IPS-15b (cell line): ENCODE results near the gene SPATA18.

ENCODE experiments used
- H3K27me3 ChIP-seq: one replicate; pipeline ENCODE4 v1.6.1; 2013; ENCODE audit warnings: low read length; ENCODE audit not compliant: control insufficient read depth, insufficient read depth
- H3K36me3 ChIP-seq: one replicate; pipeline ENCODE4 v1.6.1; 2013; ENCODE audit warnings: low read length; ENCODE audit not compliant: control insufficient read depth, insufficient read depth
- H3K4me1 ChIP-seq: one replicate; pipeline ENCODE4 v1.6.1; 2013; ENCODE audit warnings: mild to moderate bottlenecking, low read length; ENCODE audit not compliant: control insufficient read depth, insufficient read depth
- H3K4me3 ChIP-seq: one replicate; pipeline ENCODE4 v1.5.1; 2013; ENCODE audit warnings: low read depth, low read length
- H3K9ac ChIP-seq: one replicate; pipeline ENCODE4 v1.6.1; 2013; ENCODE audit warnings: low read depth, mild to moderate bottlenecking, low read length
- H3K9me3 ChIP-seq: one replicate; pipeline ENCODE4 v1.6.1; 2013; ENCODE audit warnings: mild to moderate bottlenecking, low read length; ENCODE audit not compliant: control insufficient read depth, insufficient read depth

The SPATA18 gene

GRCh38 chr4:52028970-52029369 lies 22.1 kb upstream of the SPATA18 start:
- no peaks in the 10 kb centered on the region for H3K4me1 ChIP-seq
- peaks cover 3% of the 10 kb centered on the region for H3K36me3 ChIP-seq
- no peak overlapping the region for H3K9ac ChIP-seq
- no peaks in the 10 kb centered on the region for H3K9me3 ChIP-seq
- no peaks in the 10 kb centered on the region for H3K27me3 ChIP-seq
- H3K4me3 ChIP-seq = no peak overlapping the region

- Histone ChIP-seq H3K9me3 (no peaks in the 10 kb centered on the region), H3K36me3 (no peaks in the 10 kb centered on the region), H3K4me1 (no peaks in the 10 kb centered on the region), H3K4me3 (no peak overlapping the region), H3K9ac (no peak overlapping the region), H3K27me3 (no peaks in the 10 kb centered on the region)
These were observed 19.1 kb upstream of the SPATA18 start for GRCh38 chr4:52032005-52032404.

- no peaks in the 10 kb centered on the region for H3K36me3 ChIP-seq
- no peaks in the 10 kb centered on the region for H3K9me3 ChIP-seq
- no peaks in the 10 kb centered on the region for H3K4me1 ChIP-seq
- H3K4me3 ChIP-seq = no peak overlapping the region
- no peak overlapping the region for H3K9ac ChIP-seq
- peaks cover 15% of the 10 kb centered on the region for H3K27me3 ChIP-seq
These were observed 15.9 kb upstream of the SPATA18 start for GRCh38 chr4:52035190-52035589.

- Histone ChIP-seq H3K4me3 (peak overlapping the region; percentile 61), H3K9ac (no peak overlapping the region), H3K4me1 (no peaks in the 10 kb centered on the region), H3K9me3 (no peaks in the 10 kb centered on the region), H3K36me3 (no peaks in the 10 kb centered on the region), H3K27me3 (peaks cover 33% of the 10 kb centered on the region)
These were observed 14.1 kb upstream of the SPATA18 start for GRCh38 chr4:52036886-52037530.

- no peaks in the 10 kb centered on the region for H3K9me3 ChIP-seq
- no peaks in the 10 kb centered on the region for H3K4me1 ChIP-seq
- H3K9ac ChIP-seq = peak overlapping the region; percentile 32
- no peaks in the 10 kb centered on the region for H3K36me3 ChIP-seq
- H3K4me3 ChIP-seq = peak overlapping the region; percentile 61
- peaks cover 35% of the 10 kb centered on the region for H3K27me3 ChIP-seq
These were observed 13.4 kb upstream of the SPATA18 start for GRCh38 chr4:52037689-52038102.

GRCh38 chr4:52038103-52038912 lies 12.8 kb upstream of the SPATA18 start, which contains the start of gene SGCB:
Gene SGCB, minus strand, starts transcription at chr4:52038299. Its CDS starts 40 bp downstream, at chr4:52038259.
- Histone ChIP-seq H3K4me3 (peak within 1 kb of the TSS; percentile 61), H3K9me3 (no peaks in the 10 kb centered on the region), H3K36me3 (no peaks in the 10 kb centered on the region), H3K4me1 (no peaks in the 10 kb centered on the region), H3K27me3 (peaks cover 39% of the 10 kb centered on the region), H3K9ac (peak within 1 kb of the TSS; percentile 51)

GRCh38 chr4:52045028-52045427 lies 6.1 kb upstream of the SPATA18 start:
- no peaks in the 10 kb centered on the region for H3K36me3 ChIP-seq
- H3K9ac ChIP-seq = no peak overlapping the region
- H3K27me3 ChIP-seq = peaks cover 30% of the 10 kb centered on the region
- H3K4me3 ChIP-seq = no peak overlapping the region
- no peaks in the 10 kb centered on the region for H3K9me3 ChIP-seq
- H3K4me1 ChIP-seq = no peaks in the 10 kb centered on the region

GRCh38 chr4:52049266-52049665 lies 1.8 kb upstream of the SPATA18 start:
- Histone ChIP-seq H3K9me3 (no peaks in the 10 kb centered on the region), H3K4me1 (peaks cover 4% of the 10 kb centered on the region), H3K36me3 (no peaks in the 10 kb centered on the region), H3K4me3 (no peak overlapping the region), H3K27me3 (peaks cover 26% of the 10 kb centered on the region), H3K9ac (no peak overlapping the region)

GRCh38 chr4:52051615-52052474 lies 741 bp downstream of the SPATA18 start:
- H3K27me3 ChIP-seq = peaks cover 27% of the 10 kb centered on the region
- H3K9me3 ChIP-seq = no peaks in the 10 kb centered on the region
- peak overlapping the region; percentile 70 for H3K9ac ChIP-seq
- no peaks in the 10 kb centered on the region for H3K36me3 ChIP-seq
- H3K4me3 ChIP-seq = peak overlapping the region; percentile 84
- H3K4me1 ChIP-seq = peaks cover 4% of the 10 kb centered on the region

- Histone ChIP-seq H3K36me3 (no peaks in the 10 kb centered on the region), H3K4me1 (peaks cover 4% of the 10 kb centered on the region), H3K9me3 (no peaks in the 10 kb centered on the region), H3K27me3 (peaks cover 27% of the 10 kb centered on the region), H3K4me3 (peak overlapping the region; percentile 84), H3K9ac (no peak overlapping the region)
These were observed 1.3 kb downstream of the SPATA18 start for GRCh38 chr4:52052475-52052780.

- H3K27me3 ChIP-seq = peaks cover 27% of the 10 kb centered on the region
- H3K9me3 ChIP-seq = no peaks in the 10 kb centered on the region
- H3K4me3 ChIP-seq = no peak overlapping the region
- H3K9ac ChIP-seq = no peak overlapping the region
- H3K4me1 ChIP-seq = peaks cover 4% of the 10 kb centered on the region
- no peaks in the 10 kb centered on the region for H3K36me3 ChIP-seq
These were observed 3.1 kb downstream of the SPATA18 start for GRCh38 chr4:52054254-52054653.
